GM23338 (cell line): Measurements from ENCODE around the gene CEP95.

ENCODE experiments used
- CREB1 ChIP-seq: fragments of 250-450 bp; sonication (Bioruptor Pico); IDR thresholded peaks from 2 replicates; pipeline ENCODE4 v1.5.0; 2020; ENCODE audit warnings: low read depth, mild to moderate bottlenecking, moderate library complexity
- EZH2 ChIP-seq: fragments of 200-600 bp; sonication (generic); IDR thresholded peaks from one replicate; pipeline ENCODE4 v1.8.0; 2017; ENCODE audit warnings: antibody characterized with exemption, mild to moderate bottlenecking, low read depth; ENCODE audit not compliant: unreplicated experiment
- EZH2phosphoT487 ChIP-seq: fragments of 200-600 bp; sonication (generic); IDR thresholded peaks from one replicate; pipeline ENCODE4 v1.8.1; 2018; ENCODE audit warnings: antibody characterized with exemption; ENCODE audit not compliant: unreplicated experiment
- JUNB ChIP-seq: IDR thresholded peaks from one replicate; pipeline ENCODE4 v1.6.1; 2016; ENCODE audit warnings: antibody characterized with exemption; ENCODE audit not compliant: unreplicated experiment
- POLR2AphosphoS5 ChIP-seq: IDR thresholded peaks from 2 replicates; pipeline ENCODE4 v1.6.1; 2016; ENCODE audit warnings: antibody characterized with exemption, low read depth
- TF ChIP-seq, protein P1 (sequence below), 2 experiments: fragments of 200-600 bp in 1 of 2; sonication (generic) in 1 of 2; conservative IDR thresholded peaks; 2 replicates each; pipeline versions ENCODE4 v1.5.1 to v1.6.1; 2016 to 2017; ENCODE audit warnings: antibody characterized with exemption in 2 of 2, low read depth in 2 of 2, mild to moderate bottlenecking in 2 of 2, moderate library complexity in 1 of 2

DNA sequence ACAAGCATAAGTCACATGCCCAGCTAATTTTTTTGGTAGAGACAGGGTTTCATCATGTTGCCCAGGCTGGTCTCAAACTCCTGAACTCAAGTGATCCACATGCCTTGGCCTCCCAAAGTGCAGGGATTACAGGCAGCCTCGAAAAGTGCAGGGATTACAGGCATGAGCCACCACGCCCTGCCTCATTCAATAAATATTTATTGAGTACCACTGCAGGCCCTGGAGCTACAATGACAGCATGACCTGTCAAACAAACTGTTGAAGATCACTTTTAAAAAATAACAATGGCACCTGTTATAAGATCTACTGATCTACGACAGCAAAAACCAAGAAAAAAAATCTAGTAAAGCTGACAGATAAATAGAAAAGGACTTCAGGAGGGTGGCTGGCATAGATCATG lies 76.3 kb downstream of the CEP95 start:
- TF ChIP-seq EZH2: no peak
- TF ChIP-seq, protein P1, sequence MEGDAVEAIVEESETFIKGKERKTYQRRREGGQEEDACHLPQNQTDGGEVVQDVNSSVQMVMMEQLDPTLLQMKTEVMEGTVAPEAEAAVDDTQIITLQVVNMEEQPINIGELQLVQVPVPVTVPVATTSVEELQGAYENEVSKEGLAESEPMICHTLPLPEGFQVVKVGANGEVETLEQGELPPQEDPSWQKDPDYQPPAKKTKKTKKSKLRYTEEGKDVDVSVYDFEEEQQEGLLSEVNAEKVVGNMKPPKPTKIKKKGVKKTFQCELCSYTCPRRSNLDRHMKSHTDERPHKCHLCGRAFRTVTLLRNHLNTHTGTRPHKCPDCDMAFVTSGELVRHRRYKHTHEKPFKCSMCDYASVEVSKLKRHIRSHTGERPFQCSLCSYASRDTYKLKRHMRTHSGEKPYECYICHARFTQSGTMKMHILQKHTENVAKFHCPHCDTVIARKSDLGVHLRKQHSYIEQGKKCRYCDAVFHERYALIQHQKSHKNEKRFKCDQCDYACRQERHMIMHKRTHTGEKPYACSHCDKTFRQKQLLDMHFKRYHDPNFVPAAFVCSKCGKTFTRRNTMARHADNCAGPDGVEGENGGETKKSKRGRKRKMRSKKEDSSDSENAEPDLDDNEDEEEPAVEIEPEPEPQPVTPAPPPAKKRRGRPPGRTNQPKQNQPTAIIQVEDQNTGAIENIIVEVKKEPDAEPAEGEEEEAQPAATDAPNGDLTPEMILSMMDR (conservative IDR thresholded peaks at IDR 0.05; ENCODE audit: low read depth in 2 of 2): no peak
- no peak for TF ChIP-seq EZH2phosphoT487
- TF ChIP-seq POLR2AphosphoS5: no peak
- TF ChIP-seq JUNB: no peak
- no peak for TF ChIP-seq CREB1 (CRISPR knock-in tag)
